ENCODE data around the gene ZNF507.

- TF ChIP-seq CTCF (IDR thresholded peaks at IDR 0.05), result no peak
- TF ChIP-seq POLR2A (IDR thresholded peaks at IDR 0.05), result no peak
Observed at GRCh38 chr19:32349724-32350470, 4.5 kb downstream of the ZNF507 start.
